Measurements from ENCODE around the gene CHD5. TPM values are rescaled to one million over a fixed set of nuclear protein-coding genes. Genes with fewer than 3 reads are reported as not detected.
A peak's percentile ranks its signal among the peaks of the same experiment; 100 is the strongest.

CHD5 gene
- total RNA-seq, result 1 to 10 TPM in 1 of 2 donors, under 1 TPM in 1; 0.07 to 2.0 TPM

DNA sequence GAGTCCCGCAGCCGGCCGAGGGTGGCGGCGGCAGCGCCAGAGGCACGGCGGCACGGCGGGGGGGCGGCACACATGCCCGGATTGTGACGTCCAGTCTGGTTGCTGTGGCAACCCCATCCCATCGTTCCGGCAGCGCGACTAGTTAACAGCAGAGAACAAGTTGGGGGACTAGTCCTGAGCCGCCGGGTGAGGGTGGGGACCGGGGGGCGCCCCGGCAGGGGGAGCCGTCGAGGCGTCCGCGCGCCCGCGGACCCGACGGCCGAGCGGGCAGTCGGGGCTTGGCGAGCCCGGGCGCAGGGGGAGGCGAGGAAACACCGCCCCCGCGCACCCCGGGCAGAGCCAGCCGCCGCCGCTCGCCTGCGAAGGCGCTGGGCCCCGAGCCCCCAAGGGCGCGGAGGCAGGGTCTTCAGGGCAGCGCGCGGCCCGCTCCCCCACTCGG lies at the start of gene CHD5:
Gene CHD5, minus strand, starts transcription at position 54 of the 439 bp plus-strand sequence. CDS start 298 bp downstream, outside the sequence.
- TF ChIP-seq, protein P1, sequence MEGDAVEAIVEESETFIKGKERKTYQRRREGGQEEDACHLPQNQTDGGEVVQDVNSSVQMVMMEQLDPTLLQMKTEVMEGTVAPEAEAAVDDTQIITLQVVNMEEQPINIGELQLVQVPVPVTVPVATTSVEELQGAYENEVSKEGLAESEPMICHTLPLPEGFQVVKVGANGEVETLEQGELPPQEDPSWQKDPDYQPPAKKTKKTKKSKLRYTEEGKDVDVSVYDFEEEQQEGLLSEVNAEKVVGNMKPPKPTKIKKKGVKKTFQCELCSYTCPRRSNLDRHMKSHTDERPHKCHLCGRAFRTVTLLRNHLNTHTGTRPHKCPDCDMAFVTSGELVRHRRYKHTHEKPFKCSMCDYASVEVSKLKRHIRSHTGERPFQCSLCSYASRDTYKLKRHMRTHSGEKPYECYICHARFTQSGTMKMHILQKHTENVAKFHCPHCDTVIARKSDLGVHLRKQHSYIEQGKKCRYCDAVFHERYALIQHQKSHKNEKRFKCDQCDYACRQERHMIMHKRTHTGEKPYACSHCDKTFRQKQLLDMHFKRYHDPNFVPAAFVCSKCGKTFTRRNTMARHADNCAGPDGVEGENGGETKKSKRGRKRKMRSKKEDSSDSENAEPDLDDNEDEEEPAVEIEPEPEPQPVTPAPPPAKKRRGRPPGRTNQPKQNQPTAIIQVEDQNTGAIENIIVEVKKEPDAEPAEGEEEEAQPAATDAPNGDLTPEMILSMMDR (IDR thresholded peaks at IDR 0.05), result no peak
- DNase-seq (ENCODE audit: low spot score), result no peak
- H3K4me3 ChIP-seq, result peak within 1 kb of the TSS; percentile 28 to 37
- H3K9me3 ChIP-seq, result no peaks in the 10 kb centered on the region
- peaks cover 3% of the 10 kb centered on the region for H3K36me3 ChIP-seq
- H3K4me1 ChIP-seq, result peaks cover 0 to 25% of the 10 kb centered on the region in 2 donors
- H3K27ac ChIP-seq, result no peak within 1 kb of the TSS
- peaks cover 0 to 8% of the 10 kb centered on the region in 2 donors for H3K27me3 ChIP-seq

DNA sequence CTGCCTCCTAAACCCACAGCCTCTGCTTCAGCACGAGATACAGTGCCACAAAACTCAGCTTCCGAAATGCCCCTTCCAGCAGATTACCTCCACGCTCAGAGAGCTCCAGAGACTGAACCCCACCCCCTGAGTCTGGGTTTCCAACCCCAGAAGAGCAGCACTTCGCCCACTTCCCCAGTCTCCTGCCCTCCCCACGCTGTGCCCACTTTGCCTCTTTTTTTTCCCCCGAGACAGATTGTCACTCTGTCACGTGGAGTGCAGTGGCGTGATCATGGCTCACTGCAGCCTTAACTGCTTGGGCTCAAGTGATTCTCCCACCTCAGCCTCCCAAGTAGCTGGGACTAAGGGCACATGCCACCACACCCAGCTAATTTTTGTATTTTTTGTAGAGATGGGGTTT lies 45.5 kb upstream of the CHD5 start:
- Histone ChIP-seq H3K4me1 (peaks cover 0 to 41% of the 10 kb centered on the region in 2 donors), H3K9me3 (no peaks in the 10 kb centered on the region), H3K27me3 (no peaks in the 10 kb centered on the region), H3K4me3 (no peak overlapping the region), H3K36me3 (peaks cover 65% of the 10 kb centered on the region), H3K27ac (peak overlapping the region; percentile 65 to 80)
- no peak for DNase-seq (ENCODE audit: low spot score)
- TF ChIP-seq, protein P1 (IDR thresholded peaks at IDR 0.05), result no peak

DNA sequence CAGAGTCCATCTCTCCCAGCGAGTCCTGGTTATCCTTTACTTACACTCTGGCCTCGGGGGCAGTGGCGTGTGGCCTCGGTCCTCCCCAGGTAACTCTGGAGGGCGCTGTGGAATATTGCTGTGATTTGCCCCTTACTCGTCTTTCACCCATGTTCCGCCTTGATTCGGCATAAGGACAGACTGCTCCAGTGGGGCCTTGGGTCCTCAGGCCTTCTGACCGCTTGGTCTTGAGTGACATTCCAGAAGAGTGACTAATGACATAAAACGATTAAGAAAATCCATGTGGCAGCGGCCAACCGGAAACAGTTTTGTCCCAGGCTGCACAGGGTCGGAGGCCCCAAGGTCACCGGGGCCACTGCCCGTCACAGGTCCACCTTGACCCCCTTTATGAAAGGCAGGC lies 44.6 kb upstream of the CHD5 start:
- Histone ChIP-seq H3K36me3 (peaks cover 59% of the 10 kb centered on the region), H3K27ac (peak overlapping the region; percentile 65 to 80), H3K4me3 (no peak overlapping the region), H3K4me1 (peaks cover 0 to 41% of the 10 kb centered on the region in 2 donors), H3K9me3 (no peaks in the 10 kb centered on the region), H3K27me3 (no peaks in the 10 kb centered on the region)
- no peak for DNase-seq (ENCODE audit: low spot score)
- TF ChIP-seq, protein P1 (IDR thresholded peaks at IDR 0.05), result no peak

DNA sequence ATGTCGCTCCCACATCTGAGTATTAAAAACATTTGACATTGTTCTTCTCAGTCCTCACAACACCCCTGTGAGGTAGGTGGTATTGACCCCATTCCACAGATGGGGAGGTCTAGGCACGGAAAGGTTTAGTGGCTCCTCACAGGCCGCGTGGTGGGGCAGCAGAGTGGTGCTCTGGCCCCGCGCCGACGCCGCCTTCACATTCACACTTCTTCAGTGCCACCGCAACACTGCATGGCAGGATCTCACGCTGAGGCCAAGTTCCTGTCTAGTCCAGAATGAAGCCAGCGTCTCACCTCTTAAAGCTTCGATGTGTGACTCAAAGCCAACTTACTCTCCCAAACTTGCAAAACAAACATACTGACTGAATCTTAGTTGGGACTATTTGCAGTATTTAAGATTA lies 43.5 kb upstream of the CHD5 start:
- Histone ChIP-seq H3K36me3 (peaks cover 54% of the 10 kb centered on the region), H3K9me3 (no peaks in the 10 kb centered on the region), H3K4me3 (no peak overlapping the region), H3K27me3 (no peaks in the 10 kb centered on the region), H3K27ac (peak overlapping the region; percentile 70 to 80), H3K4me1 (peaks cover 0 to 41% of the 10 kb centered on the region in 2 donors)
- no peak for DNase-seq (ENCODE audit: low spot score)
- TF ChIP-seq, protein P1 (IDR thresholded peaks at IDR 0.05), result no peak

DNA sequence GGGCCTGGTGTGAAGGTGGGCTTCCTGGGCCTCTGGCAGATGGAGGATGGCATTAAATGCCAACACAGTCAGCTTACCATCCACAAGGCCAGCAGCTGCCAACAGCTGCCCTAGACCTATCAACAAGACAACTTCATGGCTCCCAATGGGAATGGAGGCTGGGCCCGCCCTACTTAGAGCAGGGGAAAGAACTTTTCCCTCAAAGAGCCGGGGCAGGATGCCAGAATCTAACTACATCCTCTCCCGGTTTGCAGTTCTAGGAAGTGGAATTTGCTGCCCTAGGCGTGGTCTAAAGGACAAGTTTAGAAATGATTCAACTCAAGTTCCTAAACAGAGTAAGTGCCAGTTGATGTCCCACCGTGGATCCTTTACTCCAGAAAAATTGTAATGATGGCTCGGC lies 42.5 kb upstream of the CHD5 start:
- Histone ChIP-seq H3K27me3 (no peaks in the 10 kb centered on the region), H3K9me3 (no peaks in the 10 kb centered on the region), H3K4me1 (peaks cover 0 to 41% of the 10 kb centered on the region in 2 donors), H3K27ac (peak overlapping the region; percentile 70 to 80), H3K4me3 (no peak overlapping the region), H3K36me3 (peaks cover 48% of the 10 kb centered on the region)
- peak; percentile 81 for DNase-seq (ENCODE audit: low spot score)
- TF ChIP-seq, protein P1 (IDR thresholded peaks at IDR 0.05), result no peak

DNA sequence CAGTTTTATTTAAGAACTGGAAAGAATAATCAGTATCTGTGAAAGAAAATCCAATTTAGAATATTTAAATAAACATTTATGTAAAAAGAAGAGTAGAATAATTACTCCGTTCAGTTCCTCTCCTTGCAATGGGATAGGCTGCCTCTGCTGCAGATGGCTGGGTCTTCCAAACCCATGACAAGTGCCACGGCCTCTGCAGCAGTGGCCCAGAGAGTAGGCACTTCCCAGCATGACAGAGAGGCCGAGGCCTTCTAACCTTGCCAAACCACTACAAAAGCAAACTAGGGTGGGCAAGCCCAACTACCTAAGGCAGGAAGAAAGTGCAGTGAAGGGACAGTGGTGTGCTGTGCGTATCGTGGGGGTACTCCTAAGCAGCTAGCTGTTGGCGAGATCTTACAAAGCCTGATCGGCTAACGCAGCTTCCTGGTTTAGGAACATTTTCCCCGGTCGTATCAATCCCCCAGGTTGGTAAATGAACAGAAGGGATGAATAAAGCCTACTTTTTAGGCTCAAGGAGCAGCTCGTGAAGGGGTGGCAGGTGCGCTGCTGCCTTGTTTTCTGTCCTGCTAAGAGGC lies 41.2 kb upstream of the CHD5 start:
- no peak overlapping the region for H3K27ac ChIP-seq
- TF ChIP-seq, protein P1 (IDR thresholded peaks at IDR 0.05), result no peak
- H3K4me1 ChIP-seq, result peaks cover 0 to 41% of the 10 kb centered on the region in 2 donors
- H3K4me3 ChIP-seq, result no peak overlapping the region
- H3K9me3 ChIP-seq, result no peaks in the 10 kb centered on the region
- no peak for DNase-seq (ENCODE audit: low spot score)
- peaks cover 35% of the 10 kb centered on the region for H3K36me3 ChIP-seq
- H3K27me3 ChIP-seq, result no peaks in the 10 kb centered on the region

Measured in right atrium auricular region (tissue), 2 donors.